Body of pancreas (tissue), 4 donors: ENCODE measurements around the gene CDKN2B-AS1.

Experiments used
- POLR2A ChIP-seq, 3 donors: fragments of 450-650 bp; IDR thresholded peaks; one replicate each; pipeline ENCODE4 v1.6.1; 2016; ENCODE audit warnings: antibody characterized with exemption in 3 of 3, mild to moderate bottlenecking in 2 of 3
- TF ChIP-seq, protein P1 (sequence below), 7 experiments: fragments of 450-650 bp in 4 of 7; fragments of 200-600 bp in 3 of 7; sonication (generic) in 3 of 7; IDR thresholded peaks; one replicate each; pipeline ENCODE4 v1.5.1; 2016 to 2019; ENCODE audit warnings: antibody characterized with exemption in 7 of 7

GRCh38 chr9:21972361-21972760, 22.2 kb upstream of the CDKN2B-AS1 start:
- TF ChIP-seq, protein P1, sequence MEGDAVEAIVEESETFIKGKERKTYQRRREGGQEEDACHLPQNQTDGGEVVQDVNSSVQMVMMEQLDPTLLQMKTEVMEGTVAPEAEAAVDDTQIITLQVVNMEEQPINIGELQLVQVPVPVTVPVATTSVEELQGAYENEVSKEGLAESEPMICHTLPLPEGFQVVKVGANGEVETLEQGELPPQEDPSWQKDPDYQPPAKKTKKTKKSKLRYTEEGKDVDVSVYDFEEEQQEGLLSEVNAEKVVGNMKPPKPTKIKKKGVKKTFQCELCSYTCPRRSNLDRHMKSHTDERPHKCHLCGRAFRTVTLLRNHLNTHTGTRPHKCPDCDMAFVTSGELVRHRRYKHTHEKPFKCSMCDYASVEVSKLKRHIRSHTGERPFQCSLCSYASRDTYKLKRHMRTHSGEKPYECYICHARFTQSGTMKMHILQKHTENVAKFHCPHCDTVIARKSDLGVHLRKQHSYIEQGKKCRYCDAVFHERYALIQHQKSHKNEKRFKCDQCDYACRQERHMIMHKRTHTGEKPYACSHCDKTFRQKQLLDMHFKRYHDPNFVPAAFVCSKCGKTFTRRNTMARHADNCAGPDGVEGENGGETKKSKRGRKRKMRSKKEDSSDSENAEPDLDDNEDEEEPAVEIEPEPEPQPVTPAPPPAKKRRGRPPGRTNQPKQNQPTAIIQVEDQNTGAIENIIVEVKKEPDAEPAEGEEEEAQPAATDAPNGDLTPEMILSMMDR (IDR thresholded peaks at IDR 0.05), result no peak
- no peak for TF ChIP-seq POLR2A (IDR thresholded peaks at IDR 0.05)
